RWPE1 (cell line): ENCODE measurements around the gene SFXN5.

Experiments used
- CTCF ChIA-PET: fragments of 350-600 bp; sonication (Branson Sonifier 250); formaldehyde crosslinking; extraction: SDS; loops from one replicate; lab custom pipeline; 2021; lab: Yijun Ruan, JAX
- POLR2A ChIA-PET: fragments of 400-600 bp; formaldehyde crosslinking; extraction: SDS; loops from one replicate; lab custom pipeline; 2020; ENCODE audit warnings: antibody characterized with exemption; ENCODE audit not compliant: low non-redundant PET; lab: Yijun Ruan, JAX
- DNase-seq: peaks from one replicate; pipeline ENCODE4 v3.0.0; 2012; ENCODE audit warnings: low spot score
- H3K27ac ChIP-seq: fragments of 450-650 bp; 2 replicates; pipeline ENCODE4 v1.5.1; 2017
- TF ChIP-seq, protein P1 (sequence below): fragments of 450-650 bp; conservative IDR thresholded peaks from 2 replicates; pipeline ENCODE4 v1.5.1; 2017; ENCODE audit warnings: low read depth, mild to moderate bottlenecking

SFXN5 gene

DNA sequence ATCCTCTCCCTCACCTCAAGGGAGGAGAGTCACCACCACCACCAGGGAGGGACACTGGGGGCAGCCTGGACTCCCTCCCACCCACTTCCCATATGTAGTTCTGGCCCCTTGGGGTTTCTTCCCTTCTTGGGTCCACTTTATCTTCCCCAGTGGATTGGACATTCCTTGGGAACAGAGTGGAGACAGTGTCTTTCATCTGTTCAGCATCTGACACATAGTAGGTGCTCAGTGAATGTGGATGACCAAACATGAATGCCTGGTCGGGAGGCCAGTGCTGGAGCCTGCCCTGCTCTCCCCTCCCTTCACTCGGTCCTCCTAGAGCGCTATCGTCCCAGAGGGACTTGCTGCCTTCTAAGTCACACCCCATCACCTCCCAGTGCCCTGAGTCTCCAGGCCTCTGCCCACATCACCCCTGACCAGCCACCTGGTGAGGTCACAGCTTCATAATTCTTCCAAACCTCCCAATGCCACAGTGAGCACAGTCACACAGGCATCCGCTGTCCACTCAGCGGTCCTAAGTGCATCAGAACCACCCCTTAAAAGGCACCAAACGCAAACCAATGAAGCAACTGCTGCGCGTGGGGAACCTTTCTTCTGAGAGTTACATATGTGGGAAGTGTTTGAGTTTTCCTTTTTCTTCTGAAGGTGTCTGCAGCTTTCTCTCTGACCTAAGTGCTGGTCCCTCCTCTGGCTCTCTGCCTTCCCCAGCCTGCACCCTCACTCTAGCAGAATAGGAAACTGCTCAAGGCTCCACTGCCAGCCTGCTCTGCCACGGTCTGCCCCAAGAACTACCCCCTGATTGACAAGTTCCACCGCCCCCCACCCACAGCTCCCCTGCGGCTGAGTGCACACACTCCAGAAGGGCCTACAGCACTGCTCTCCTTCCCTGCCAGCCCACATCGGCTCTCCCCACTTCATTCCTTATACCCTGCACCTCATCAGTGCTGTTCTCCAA lies 7.2 kb upstream of the SFXN5 start:
- TF ChIP-seq, protein P1, sequence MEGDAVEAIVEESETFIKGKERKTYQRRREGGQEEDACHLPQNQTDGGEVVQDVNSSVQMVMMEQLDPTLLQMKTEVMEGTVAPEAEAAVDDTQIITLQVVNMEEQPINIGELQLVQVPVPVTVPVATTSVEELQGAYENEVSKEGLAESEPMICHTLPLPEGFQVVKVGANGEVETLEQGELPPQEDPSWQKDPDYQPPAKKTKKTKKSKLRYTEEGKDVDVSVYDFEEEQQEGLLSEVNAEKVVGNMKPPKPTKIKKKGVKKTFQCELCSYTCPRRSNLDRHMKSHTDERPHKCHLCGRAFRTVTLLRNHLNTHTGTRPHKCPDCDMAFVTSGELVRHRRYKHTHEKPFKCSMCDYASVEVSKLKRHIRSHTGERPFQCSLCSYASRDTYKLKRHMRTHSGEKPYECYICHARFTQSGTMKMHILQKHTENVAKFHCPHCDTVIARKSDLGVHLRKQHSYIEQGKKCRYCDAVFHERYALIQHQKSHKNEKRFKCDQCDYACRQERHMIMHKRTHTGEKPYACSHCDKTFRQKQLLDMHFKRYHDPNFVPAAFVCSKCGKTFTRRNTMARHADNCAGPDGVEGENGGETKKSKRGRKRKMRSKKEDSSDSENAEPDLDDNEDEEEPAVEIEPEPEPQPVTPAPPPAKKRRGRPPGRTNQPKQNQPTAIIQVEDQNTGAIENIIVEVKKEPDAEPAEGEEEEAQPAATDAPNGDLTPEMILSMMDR = no peak
- ChIA-PET CTCF (interaction anchor here (0.7 kb wide), 1 partner anchor 78 kb away, joined by 3 read pairs; no protein-coding TSS in a partner anchor), POLR2A (no interaction called here)
- H3K27ac ChIP-seq = no peak overlapping the region
- DNase-seq = no peak

DNA sequence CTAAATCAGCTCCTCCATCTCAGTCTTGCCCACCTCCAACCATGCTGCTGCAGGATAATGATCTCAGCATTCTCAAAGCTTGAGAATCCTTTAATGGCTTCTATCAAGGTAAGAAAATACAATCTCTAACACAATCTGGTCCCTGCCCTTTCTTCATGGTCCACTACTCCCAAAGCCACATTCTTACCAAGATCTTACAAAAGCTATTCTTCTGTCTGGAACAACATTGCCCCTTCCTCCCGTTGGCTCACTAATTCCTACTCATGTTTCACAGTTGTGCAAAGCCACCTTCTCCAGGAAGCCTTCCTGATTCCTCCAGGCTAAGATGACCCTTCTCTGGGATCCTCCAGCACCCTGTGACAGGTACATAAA lies 5.9 kb upstream of the SFXN5 start:
- CTCF ChIA-PET = interaction anchor here (1.1 to 1.3 kb wide), 2 partner anchors 79 to 99 kb away, joined by 3 to 4 read pairs; no protein-coding TSS in a partner anchor
- TF ChIP-seq, protein P1 = no peak
- POLR2A ChIA-PET = no interaction called here
- no peak for DNase-seq
- H3K27ac ChIP-seq = no peak overlapping the region

DNA sequence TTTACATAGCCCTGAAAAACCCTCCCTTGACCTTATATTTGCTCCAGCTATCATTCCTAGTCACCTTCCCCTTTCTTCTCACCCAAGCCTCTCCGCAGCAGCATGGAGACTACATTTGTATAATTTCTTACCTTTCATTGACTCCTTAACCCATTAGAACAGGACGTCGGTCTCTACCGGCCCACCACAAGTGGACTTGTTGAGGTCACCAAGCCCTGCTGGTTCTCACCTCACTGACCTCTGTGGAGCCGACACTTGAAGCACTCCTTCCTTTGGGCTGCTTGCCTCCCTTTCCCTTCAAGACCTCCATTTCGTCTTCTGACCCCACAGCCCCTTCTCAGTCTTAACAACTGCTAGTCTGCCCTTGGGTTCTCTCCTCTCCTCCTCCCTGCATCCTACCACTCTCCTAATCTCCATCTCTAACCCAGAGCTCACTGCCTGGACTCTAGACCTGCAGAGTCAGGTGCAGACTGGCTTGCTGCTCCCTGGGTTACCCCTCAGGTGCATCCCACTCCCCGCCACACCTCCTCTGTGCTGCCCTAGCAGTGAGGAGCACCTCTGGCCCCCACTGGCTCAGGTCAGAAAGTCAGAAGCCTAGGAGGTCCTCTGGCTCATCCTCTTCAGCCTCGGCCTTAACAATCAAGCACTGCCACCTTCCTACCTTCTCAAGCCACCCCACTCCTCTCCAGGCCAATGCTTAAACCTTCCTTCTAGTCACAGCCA lies 5.3 kb upstream of the SFXN5 start:
- H3K27ac ChIP-seq = no peak overlapping the region
- TF ChIP-seq, protein P1 = no peak
- POLR2A ChIA-PET = no interaction called here
- no peak for DNase-seq
- CTCF ChIA-PET = interaction anchor here (1.1 to 1.3 kb wide), 2 partner anchors 80 to 100 kb away, joined by 3 to 4 read pairs; no protein-coding TSS in a partner anchor

DNA sequence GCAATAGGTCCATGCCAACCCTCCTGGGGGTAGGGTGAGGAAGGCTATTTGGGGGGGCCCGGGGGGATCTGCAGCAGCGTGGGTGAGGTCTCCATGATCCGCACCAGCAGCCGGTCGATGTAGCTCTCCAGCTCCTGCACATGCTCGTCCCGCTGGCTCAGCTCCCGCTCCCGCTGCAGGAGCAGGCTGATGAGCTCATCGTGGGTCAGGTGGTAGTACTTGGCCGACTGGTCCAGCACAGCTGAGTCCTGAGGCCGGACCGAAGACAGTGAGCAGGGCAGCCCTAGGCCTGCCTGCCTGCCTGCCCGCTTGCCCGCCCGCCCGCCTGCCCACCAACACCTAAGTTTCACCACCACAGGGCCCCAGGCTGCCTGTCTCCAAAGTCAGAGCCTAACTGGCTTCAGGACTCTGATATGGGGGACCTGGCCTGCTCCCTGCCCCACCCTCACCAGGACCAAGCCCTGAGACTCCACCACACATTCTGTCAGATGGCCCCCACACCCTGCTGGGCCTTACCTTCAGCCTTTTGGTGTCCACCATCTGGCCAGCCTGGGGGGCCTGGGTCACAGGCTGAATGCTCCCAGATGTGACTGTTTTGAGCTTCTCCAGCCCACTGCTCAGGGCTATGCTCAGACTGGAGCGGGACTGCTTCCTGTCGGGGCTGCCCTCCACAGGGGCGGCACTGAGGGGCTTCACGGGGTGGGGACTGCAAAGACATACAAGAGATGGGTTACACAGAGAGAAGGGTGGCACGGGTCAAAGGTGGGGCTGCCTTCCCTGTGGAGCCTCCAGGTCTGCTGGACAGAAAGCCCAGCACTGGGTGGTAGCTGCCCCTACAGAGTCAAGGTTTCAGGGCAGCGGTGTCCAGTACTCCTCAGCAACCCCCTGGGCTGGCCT lies 4.2 kb upstream of the SFXN5 start:
- no peak for DNase-seq
- POLR2A ChIA-PET = no interaction called here
- TF ChIP-seq, protein P1 = no peak
- peak overlapping the region; percentile 34; the same call in 1 of the 2 replicates for H3K27ac ChIP-seq
- CTCF ChIA-PET = interaction anchor here (1.3 kb wide), 1 partner anchor 101 kb away, joined by 4 read pairs; no protein-coding TSS in a partner anchor

DNA sequence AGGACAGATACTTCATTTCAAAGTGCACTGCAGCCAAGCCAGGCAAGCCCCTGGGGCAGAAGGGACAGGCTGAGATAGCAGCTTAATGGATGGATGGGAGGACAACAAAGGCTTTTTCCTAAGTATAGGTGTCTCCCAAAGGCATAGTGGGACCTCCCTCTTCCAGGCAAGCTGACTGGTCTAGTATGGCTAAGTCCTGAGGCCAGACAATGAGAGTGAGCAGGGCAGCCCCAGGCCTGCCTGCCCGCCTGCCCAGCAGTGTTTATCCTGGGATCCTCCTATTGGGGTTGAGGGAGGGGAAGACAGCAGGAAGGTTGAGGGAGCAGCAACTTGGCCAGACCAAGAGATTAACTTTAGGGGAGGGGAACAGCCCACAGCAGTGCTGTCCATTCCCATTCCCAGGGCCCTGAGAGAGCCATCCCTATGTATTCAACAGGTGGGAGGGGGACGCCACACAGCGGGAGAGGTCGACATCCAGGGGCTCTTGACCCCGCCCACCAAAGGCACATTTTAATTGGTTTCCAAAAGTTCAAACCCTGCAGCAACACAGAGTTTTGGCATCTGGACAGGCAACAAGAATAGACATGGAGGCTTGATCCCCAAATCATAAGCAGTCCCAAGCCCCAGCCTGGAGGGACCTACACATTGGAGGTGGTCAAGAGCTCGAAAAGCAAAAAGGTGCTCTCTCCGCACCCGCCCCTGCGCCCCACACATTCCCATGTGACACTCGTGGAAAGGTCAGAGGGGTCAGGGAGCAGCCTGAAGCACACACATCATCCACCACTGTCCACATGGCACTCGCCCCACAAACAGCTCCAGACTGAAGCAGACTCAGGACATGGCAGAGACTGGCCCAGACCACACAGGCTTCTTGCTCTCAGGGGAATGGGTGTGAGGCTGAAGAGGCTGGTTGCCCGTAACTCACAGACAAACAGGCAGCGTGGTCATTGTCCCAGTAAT lies 2.9 kb upstream of the SFXN5 start:
- peak overlapping the region; percentile 34 for H3K27ac ChIP-seq
- POLR2A ChIA-PET = no interaction called here
- TF ChIP-seq, protein P1 = no peak
- DNase-seq = no peak
- CTCF ChIA-PET = interaction anchor here (0.6 to 1.2 kb wide), 2 partner anchors 11 to 81 kb away, joined by 3 to 4 read pairs; no protein-coding TSS in a partner anchor
